ENCODE measurements around the gene PCDH20.

DNA sequence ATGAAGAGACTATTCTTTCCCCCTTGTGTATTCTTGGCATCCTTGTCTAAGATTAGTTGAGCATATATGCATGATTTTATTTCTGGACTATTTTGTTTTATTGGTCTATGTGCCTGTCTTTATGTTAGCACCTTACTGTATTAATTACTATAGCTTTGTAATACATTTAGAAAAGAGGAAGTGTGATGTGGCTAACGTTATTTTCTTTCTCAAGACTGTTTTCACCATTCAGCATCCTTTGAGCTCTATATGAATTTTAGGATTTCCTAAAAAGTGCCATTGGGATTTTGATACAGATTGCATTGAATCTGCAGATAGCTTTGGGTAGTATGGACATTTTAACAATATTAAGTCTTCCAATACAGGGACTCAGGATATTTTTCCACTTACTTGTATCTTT lies 37.5 kb upstream of the PCDH20 start:
- TF ChIP-seq, protein P1, sequence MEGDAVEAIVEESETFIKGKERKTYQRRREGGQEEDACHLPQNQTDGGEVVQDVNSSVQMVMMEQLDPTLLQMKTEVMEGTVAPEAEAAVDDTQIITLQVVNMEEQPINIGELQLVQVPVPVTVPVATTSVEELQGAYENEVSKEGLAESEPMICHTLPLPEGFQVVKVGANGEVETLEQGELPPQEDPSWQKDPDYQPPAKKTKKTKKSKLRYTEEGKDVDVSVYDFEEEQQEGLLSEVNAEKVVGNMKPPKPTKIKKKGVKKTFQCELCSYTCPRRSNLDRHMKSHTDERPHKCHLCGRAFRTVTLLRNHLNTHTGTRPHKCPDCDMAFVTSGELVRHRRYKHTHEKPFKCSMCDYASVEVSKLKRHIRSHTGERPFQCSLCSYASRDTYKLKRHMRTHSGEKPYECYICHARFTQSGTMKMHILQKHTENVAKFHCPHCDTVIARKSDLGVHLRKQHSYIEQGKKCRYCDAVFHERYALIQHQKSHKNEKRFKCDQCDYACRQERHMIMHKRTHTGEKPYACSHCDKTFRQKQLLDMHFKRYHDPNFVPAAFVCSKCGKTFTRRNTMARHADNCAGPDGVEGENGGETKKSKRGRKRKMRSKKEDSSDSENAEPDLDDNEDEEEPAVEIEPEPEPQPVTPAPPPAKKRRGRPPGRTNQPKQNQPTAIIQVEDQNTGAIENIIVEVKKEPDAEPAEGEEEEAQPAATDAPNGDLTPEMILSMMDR (IDR thresholded peaks at IDR 0.05; ENCODE audit: insufficient read depth, low read length, poor library complexity, severe bottlenecking), result no peak
- TF ChIP-seq EZH2phosphoT487 (conservative IDR thresholded peaks at IDR 0.05; ENCODE audit: low read length), result no peak
